Suprapubic skin (tissue), 4 donors: Measurements from ENCODE around the gene RNF121.

ENCODE experiments used
- EP300 ChIP-seq: sonication (generic); formaldehyde crosslinking; IDR thresholded peaks from one replicate; pipeline ENCODE4 v1.6.1; 2017; ENCODE audit warnings: antibody characterized with exemption
- POLR2AphosphoS5 ChIP-seq, 3 donors: sonication (generic); formaldehyde crosslinking; IDR thresholded peaks; one replicate each; pipeline ENCODE4 v1.6.1; 2017; ENCODE audit warnings: antibody characterized with exemption in 3 of 3
- TF ChIP-seq, protein P1 (sequence below), 2 donors: fragments of 200-600 bp in 1 of 2; fragments of 450-650 bp in 1 of 2; sonication (generic) in 1 of 2; IDR thresholded peaks; one replicate each; pipeline ENCODE4 v1.5.1; 2016 to 2019; ENCODE audit warnings: antibody characterized with exemption in 2 of 2, mild to moderate bottlenecking in 1 of 2, moderate library complexity in 1 of 2

- TF ChIP-seq POLR2AphosphoS5 (IDR thresholded peaks at IDR 0.05) (no peak), EP300 (no peak)
- TF ChIP-seq, protein P1, sequence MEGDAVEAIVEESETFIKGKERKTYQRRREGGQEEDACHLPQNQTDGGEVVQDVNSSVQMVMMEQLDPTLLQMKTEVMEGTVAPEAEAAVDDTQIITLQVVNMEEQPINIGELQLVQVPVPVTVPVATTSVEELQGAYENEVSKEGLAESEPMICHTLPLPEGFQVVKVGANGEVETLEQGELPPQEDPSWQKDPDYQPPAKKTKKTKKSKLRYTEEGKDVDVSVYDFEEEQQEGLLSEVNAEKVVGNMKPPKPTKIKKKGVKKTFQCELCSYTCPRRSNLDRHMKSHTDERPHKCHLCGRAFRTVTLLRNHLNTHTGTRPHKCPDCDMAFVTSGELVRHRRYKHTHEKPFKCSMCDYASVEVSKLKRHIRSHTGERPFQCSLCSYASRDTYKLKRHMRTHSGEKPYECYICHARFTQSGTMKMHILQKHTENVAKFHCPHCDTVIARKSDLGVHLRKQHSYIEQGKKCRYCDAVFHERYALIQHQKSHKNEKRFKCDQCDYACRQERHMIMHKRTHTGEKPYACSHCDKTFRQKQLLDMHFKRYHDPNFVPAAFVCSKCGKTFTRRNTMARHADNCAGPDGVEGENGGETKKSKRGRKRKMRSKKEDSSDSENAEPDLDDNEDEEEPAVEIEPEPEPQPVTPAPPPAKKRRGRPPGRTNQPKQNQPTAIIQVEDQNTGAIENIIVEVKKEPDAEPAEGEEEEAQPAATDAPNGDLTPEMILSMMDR (IDR thresholded peaks at IDR 0.05) = no peak
Observed at GRCh38 chr11:71934213-71934612, 5.4 kb downstream of the RNF121 start.
